GM21390 (cell line): ENCODE measurements around the gene NPAS1.

Source experiments
- ATAC-seq: cut with Tn5 transposase; IDR thresholded peaks from one replicate; pipeline ENCODE4 v1.9.1; 2021; ENCODE audit not compliant: unreplicated experiment

Gene NPAS1

GRCh38 chr19:47018923-47019322 lies 714 bp upstream of the NPAS1 start:
- ATAC-seq, result no peak

DNA sequence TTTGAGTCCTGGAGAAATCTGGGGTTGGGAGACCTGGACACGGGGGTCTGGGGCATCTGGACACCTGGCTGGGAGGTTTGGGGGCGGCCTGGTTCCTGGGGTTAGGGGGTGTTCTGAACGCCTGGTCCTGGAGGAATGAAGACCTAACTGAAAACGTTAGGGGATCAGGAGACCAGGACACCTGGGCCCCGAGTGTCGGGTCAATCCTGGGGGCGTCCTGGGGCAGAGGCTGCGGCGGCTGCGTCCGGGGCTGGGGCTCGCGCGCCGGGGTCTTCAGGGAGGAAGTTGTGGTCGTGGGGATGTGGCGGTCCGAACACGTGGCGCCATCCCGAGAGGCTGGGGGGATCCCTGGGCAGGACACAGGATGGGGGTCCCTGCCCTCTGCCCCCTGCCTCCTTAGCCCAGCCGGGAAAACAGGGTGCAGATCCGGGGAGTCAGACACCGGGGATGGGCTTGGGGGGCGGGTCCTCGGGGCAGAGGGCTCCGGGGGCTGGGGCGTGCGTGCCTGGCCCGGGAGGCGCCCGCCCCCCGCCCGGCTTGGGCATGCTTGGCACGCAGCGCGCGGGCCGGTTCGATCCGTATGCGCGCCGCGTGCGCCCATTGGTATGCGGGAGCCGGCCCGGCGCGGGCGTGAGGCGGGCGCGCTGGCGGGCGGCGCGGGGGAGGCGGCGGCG lies 632 bp downstream of the NPAS1 start:
- ATAC-seq, result no peak

DNA sequence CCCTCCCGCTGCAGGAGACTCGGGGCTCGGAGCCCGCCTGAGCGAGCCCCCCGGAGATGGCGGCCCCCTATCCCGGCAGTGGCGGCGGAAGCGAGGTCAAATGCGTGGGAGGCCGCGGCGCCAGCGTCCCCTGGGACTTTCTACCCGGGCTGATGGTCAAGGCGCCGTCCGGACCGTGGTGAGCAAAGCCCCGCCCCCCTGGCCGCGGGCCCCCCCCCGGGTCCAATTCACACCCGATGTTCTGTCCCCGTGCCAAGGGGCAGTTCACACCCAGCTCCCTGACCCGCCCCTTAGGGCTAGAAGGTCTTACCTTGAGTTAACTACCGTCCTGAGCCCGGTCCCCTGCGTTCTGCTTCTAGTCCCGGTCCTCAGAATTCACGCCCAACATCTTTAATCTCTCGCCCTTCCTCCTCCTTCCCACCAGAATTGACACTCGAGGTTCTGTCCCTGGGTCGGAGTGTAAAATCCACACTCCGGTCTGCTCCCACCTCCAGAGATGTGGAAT lies 1.4 kb downstream of the NPAS1 start:
- ATAC-seq, result no peak

GRCh38 chr19:47021536-47022139 lies 2.0 kb downstream of the NPAS1 start:
- ATAC-seq, result no peak

DNA sequence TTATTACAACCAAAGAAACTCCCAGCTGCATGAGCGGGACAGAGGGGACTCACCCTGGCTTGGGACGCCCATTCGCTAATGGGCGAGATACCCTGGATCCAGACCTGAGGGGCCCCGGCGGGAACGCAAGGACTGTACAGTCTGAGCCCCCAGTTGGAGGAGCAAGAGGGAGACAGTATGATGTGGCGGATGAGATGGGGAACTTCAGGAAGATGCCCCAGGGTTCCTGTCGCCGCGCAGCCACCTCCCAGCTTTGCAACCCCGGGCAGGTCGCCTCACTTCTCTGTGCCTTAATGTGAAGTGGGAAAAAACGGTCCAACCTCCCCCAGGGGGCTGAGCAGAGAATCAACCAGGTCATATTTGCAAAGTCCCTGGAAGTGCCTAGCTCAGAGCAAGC lies 2.5 kb downstream of the NPAS1 start:
- ATAC-seq, result no peak

- no peak for ATAC-seq
Observed at GRCh38 chr19:47022541-47023447, 3.2 kb downstream of the NPAS1 start.

DNA sequence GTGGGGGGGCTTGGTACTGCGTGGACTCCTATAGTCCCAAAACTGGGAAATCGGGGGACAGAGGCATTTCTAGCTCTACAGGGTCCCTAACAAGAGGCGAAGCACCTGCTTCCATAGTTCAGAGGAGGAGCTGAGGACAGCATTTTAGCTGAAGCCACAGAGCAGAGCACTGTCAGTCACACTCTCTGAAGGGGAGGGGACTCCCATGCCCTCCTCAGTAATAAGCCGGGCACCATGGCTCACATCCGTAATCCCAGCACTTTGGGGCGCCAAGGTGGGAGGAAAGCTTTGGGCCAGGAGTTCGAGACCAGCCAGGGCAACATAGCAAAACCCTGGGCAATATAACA lies 3.8 kb downstream of the NPAS1 start:
- no peak for ATAC-seq

DNA sequence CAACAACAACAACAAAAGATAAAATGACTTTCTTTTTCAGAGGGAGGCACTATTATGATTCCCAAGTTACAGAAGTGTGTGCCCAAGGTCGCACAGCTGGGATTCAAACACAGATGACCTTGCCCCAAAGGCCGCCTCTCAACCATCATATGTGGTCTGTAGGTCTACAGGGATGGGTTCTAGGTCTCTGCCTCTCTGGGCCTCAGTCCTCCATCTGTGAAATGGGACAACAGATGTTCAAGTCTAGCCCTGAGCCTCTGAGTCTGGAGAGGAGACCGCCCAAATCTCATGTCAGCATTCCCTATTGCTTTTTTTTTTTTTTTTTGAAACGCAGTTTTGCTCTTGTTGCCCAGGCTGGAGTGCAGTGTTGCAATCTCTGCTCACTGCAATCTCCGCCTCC lies 4.9 kb downstream of the NPAS1 start:
- ATAC-seq, result no peak

DNA sequence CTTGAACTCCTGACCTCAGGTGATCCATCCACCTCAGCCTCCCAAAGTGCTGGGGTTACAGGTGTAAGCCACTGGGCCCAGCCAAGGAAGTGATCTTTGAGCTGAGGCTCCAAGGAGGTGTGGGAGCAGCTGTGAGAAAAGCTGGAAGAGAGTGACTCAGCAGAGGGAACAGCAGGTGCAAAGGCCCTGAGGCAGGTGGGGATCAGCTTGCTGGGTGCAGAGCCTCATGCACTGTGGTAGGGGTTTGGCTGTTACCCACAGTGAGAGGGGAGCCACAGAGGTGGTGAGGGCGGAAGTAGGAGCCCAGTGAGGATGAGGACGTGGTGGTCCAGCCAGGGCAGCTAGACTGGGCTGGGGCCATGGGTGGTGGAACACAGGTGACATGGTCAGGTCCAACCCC lies 6.5 kb downstream of the NPAS1 start:
- ATAC-seq, result no peak

DNA sequence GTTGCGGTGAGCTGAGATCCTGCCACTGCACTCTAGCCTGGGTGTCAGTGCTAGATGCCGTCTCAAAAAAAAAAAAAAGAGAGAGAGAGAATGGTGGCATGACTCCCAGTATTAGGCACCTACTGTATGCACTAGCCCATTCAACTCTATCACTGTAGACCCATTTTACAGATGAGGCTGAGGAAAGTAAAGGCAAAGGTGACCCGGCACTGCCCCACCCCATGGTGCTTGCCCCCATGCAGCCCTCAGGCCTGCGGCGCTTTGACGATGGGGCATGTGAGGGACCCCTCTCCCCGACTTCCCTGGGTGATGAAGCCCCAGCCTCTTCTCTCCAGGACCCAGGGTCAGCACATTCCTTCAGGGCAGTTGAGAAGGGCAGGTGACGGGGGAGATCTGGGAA lies 7.3 kb downstream of the NPAS1 start:
- ATAC-seq, result no peak

DNA sequence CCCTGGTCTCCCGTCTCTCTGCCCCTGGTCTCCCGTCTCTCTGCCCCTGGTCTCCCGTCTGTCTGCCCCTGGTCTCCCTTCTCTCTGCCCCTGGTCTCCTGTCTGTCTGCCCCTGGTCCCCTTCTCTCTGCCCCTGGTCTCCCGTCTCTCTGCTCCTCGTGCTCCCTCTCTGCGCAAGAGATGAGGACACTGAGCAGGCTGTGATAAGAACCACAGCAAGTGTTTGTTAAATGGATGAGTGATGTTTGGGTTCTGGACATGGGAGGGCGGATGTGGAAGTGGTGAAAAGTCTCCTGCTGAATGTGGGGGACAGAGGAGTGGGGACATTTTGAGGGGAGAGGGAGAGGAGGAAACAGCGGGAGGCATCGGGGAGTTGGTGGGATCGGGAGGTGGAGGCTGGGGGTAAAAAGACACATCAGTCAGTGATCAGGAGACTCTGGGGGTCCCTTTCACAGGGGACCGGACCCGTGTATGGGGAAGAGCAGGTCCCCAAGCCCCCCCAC lies 8.0 kb downstream of the NPAS1 start:
- ATAC-seq, result no peak

- ATAC-seq, result no peak
Observed at GRCh38 chr19:47028195-47028601, 8.6 kb downstream of the NPAS1 start.

- no peak for ATAC-seq
Observed at GRCh38 chr19:47032171-47032811, 12.7 kb downstream of the NPAS1 start.

GRCh38 chr19:47035127-47036096 lies 15.8 kb downstream of the NPAS1 start:
- peak; percentile 80 for ATAC-seq

DNA sequence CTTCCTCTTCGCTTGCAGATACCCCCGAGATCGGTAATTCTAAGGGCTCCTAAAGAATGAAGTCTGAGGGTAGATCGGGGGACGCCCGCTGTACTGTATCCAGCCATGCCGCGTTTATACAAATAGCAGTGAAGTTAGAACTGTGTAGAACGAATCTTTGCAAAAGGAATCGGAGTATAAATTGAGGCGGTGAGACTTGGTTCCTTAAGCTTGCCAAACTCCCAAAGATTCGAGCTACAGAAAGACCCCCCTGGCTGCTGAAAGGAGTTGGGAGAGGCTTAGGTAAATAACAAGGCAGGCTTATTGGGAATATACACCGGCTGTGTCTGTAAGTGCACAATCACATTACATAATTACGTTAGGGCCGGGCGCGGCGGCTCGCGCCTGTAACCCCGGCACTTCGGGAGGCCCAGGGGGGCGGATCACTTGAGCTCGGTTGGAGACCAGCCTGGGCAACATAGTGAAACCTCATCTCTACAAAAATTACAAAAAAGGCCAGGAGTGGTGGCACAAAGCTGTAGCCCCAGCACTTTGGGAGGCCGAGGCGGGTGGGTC lies 16.5 kb downstream of the NPAS1 start:
- ATAC-seq, result no peak

DNA sequence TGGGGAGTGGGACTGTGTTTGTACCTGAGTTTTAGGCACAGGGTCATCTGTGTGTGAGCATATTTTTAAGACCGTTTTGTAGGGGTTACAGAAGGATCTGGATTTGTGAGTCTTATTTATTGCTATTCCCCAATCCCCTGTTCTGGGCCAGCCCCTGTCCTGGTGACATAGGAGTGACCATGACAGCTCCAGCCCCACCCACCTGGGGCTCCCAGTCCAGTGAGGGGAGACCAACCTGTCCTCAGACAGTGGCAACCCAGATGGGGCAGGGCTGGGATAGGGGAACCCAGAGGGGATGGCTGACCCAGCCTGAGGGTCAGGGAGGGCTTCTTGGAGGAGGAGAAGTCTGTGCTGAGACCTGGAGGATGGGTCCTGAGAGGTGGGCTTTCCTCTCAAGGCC lies 18.1 kb downstream of the NPAS1 start:
- no peak for ATAC-seq

DNA sequence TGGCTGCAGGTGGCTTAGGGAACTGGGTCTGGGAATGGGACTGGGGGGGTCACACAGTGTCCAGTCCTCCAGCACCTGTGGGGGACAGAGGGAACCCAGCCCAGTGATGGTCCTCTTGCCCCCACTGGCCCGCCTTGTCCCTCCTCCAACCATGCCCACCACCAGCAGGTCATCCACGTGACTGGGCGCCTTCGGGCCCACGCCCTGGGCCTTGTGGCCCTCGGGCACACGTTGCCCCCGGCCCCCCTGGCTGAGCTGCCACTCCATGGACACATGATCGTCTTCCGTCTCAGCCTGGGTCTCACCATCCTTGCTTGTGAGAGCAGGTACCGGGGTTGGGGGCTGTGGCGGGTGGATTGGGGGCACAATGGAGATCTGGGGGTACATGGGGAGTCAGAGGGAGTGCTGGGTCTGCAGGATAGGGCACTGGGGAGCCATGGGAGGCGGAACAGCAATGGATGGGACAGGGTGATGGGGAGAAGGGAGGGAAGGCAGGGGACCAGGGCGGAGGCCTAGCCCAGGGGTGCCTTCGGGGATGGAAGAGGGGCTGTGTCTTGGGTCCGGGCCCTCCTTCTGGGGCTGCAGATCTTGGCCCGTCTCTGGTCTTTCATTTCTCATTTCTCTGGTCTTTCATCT lies 19.7 kb downstream of the NPAS1 start:
- no peak for ATAC-seq

DNA sequence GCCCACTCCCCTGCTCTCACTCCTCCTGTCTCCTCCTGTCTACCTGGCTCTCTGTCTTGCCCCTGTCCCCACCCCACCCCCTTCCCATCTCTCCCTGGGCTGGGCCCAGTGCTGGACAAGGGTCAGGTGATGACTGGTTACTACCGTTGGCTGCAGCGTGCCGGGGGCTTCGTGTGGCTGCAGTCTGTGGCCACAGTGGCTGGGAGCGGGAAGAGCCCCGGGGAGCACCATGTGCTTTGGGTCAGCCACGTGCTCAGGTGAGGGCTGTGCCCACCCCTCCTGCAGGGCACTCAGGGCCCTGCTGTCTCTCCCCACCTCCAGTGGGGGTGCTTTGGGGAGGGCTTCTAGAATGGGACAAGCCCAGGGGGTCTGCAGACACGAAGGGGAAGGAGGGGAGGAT lies 21.2 kb downstream of the NPAS1 start:
- no peak for ATAC-seq
